ENCODE data around the gene NTRK2.

- no peak for TF ChIP-seq POLR2AphosphoS5 (IDR thresholded peaks at IDR 0.05; ENCODE audit: low read depth, low read length)
- TF ChIP-seq POLR2A (IDR thresholded peaks at IDR 0.05; ENCODE audit: low read depth, low read length) = no peak
- TF ChIP-seq TAF1 (IDR thresholded peaks at IDR 0.05; ENCODE audit: low read depth, low read length) = no peak
- no peak for TF ChIP-seq POU2F2 (IDR thresholded peaks at IDR 0.05; ENCODE audit: low read depth, low read length)
Observed at GRCh38 chr9:84821431-84821830, 151.9 kb downstream of the NTRK2 start.

Measured in GM12891 (cell line).